ENCODE measurements around the gene EPB41L1.

EPB41L1 gene

GRCh38 chr20:36208257-36208656 lies 53.7 kb downstream of the EPB41L1 start:
- DNase-seq (ENCODE audit: low read depth), result no peak
- no peak overlapping the region for H3K4me3 ChIP-seq (ENCODE audit: low read length)
- TF ChIP-seq CTCF (conservative IDR thresholded peaks at IDR 0.05; ENCODE audit: low read depth, low read length), result no peak

- DNase-seq (ENCODE audit: low read depth), result no peak
- TF ChIP-seq CTCF (conservative IDR thresholded peaks at IDR 0.05; ENCODE audit: low read depth, low read length), result peak; percentile 24
- H3K4me3 ChIP-seq (ENCODE audit: low read length), result no peak overlapping the region
Observed at GRCh38 chr20:36210436-36211021, 56.0 kb downstream of the EPB41L1 start.

- no peak for DNase-seq (ENCODE audit: low read depth)
- H3K4me3 ChIP-seq (ENCODE audit: low read length), result no peak overlapping the region
- no peak for TF ChIP-seq CTCF (conservative IDR thresholded peaks at IDR 0.05; ENCODE audit: low read depth, low read length)
Observed at GRCh38 chr20:36213362-36213761, 58.8 kb downstream of the EPB41L1 start.

- peak; percentile 67 for TF ChIP-seq CTCF (conservative IDR thresholded peaks at IDR 0.05; ENCODE audit: low read depth, low read length)
- DNase-seq (ENCODE audit: low read depth), result no peak
- no peak overlapping the region for H3K4me3 ChIP-seq (ENCODE audit: low read length)
Observed at GRCh38 chr20:36214684-36215256, 60.2 kb downstream of the EPB41L1 start.

- DNase-seq (ENCODE audit: low read depth), result no peak
- H3K4me3 ChIP-seq (ENCODE audit: low read length), result no peak overlapping the region
- TF ChIP-seq CTCF (conservative IDR thresholded peaks at IDR 0.05; ENCODE audit: low read depth, low read length), result no peak
Observed at GRCh38 chr20:36215778-36216177, 61.2 kb downstream of the EPB41L1 start.

- no peak for DNase-seq (ENCODE audit: low read depth)
- no peak overlapping the region for H3K4me3 ChIP-seq (ENCODE audit: low read length)
- no peak for TF ChIP-seq CTCF (conservative IDR thresholded peaks at IDR 0.05; ENCODE audit: low read depth, low read length)
Observed at GRCh38 chr20:36216314-36217025, 61.9 kb downstream of the EPB41L1 start.

- no peak for DNase-seq (ENCODE audit: low read depth)
- TF ChIP-seq CTCF (conservative IDR thresholded peaks at IDR 0.05; ENCODE audit: low read depth, low read length), result peak; percentile 22
- no peak overlapping the region for H3K4me3 ChIP-seq (ENCODE audit: low read length)
Observed at GRCh38 chr20:36217226-36217625, 62.7 kb downstream of the EPB41L1 start.

Data from retinal pigment epithelial cell (primary cell).